Activated CD8-positive, alpha-beta T cell treated with anti-CD3 and anti-CD28 coated beads for 36 hours (primary cell): Measurements from ENCODE around the gene ANK3. TPM values are rescaled to one million over a fixed set of nuclear protein-coding genes. Genes with fewer than 3 reads are reported as not detected.

Source experiments
- ATAC-seq: fragments of 200-7000 bp; cut with Tn5 transposase; one replicate; pipeline ENCODE4 v1.10.0; 2021; ENCODE audit warnings: mild to moderate bottlenecking, moderate library complexity
- CTCF ChIA-PET: fragments of 350-600 bp; sonication (Branson Sonifier 250); formaldehyde crosslinking; loops from one replicate; lab custom pipeline; 2021; ENCODE audit warnings: antibody characterized with exemption; lab: Charles Lee
- POLR2A ChIA-PET: fragments of 350-600 bp; sonication (Branson Sonifier 250); formaldehyde crosslinking; loops from one replicate; lab custom pipeline; 2021; ENCODE audit warnings: antibody characterized with exemption; lab: Charles Lee
- DNase-seq: peaks from one replicate; pipeline ENCODE4 v3.0.0-alpha.2; 2020
- H3K27ac Mint-ChIP-seq: one replicate; pipeline ENCODE4 v1.8.0; 2021; ENCODE audit warnings: mild to moderate bottlenecking, mixed read lengths
- H3K27me3 Mint-ChIP-seq: one replicate; pipeline ENCODE4 v1.8.0; 2021; ENCODE audit warnings: mixed read lengths
- H3K36me3 Mint-ChIP-seq: one replicate; pipeline ENCODE4 v1.8.0; 2021; ENCODE audit warnings: low read depth, mixed read lengths
- H3K4me1 Mint-ChIP-seq: one replicate; pipeline ENCODE4 v1.8.0; 2021; ENCODE audit warnings: low read depth, mixed read lengths
- H3K4me3 Mint-ChIP-seq: one replicate; pipeline ENCODE4 v1.8.0; 2021; ENCODE audit warnings: mild to moderate bottlenecking, moderate library complexity, mixed read lengths
- H3K9me3 Mint-ChIP-seq: one replicate; pipeline ENCODE4 v1.8.0; 2021; ENCODE audit warnings: mixed read lengths
- intact Hi-C: fragments of 100-400 bp; cut with micrococcal nuclease; formaldehyde crosslinking; loops from one replicate; pipeline ENCODE4 v1.10.0; 2022
- total RNA-seq, 2 experiments: library from RNA; stranded (reverse); gene quantifications; one replicate each; pipeline ENCODE4 v1.2.3, GENCODE V29; 2021
- TF ChIP-seq, protein P1 (sequence below): fragments of 200-600 bp; IDR thresholded peaks from one replicate; pipeline ENCODE4 v1.8.0; 2022; ENCODE audit warnings: antibody characterized with exemption, mild to moderate bottlenecking

The ANK3 gene
- total RNA-seq, 2 experiments from 2014 or later, result 10.3 to 12.0 TPM

DNA sequence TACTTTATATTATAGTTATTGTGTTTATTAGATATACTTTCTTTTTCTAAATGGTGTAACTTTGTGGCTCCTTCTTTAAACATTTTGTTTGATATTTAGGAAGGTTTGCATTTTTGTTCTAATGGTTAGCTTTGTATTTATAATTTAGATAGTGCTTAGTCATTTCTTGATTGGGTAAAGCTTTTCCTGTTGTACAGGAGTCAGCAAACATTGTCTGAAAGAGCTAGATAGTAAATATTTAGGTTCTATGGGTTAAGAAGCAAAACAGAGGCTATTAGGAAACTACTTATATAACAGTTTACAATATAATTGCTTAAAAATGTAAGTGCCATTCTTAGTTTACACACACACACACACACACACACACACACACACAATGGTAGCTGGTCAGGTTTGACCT lies 412.8 kb downstream of the ANK3 start:
- no peak overlapping the region for H3K27ac Mint-ChIP-seq
- CTCF ChIA-PET, result no interaction called here
- no peak for DNase-seq
- no peak for ATAC-seq
- peaks cover 14% of the 10 kb centered on the region for H3K9me3 Mint-ChIP-seq
- H3K4me3 Mint-ChIP-seq, result no peak overlapping the region
- no peaks in the 10 kb centered on the region for H3K4me1 Mint-ChIP-seq
- TF ChIP-seq, protein P1, sequence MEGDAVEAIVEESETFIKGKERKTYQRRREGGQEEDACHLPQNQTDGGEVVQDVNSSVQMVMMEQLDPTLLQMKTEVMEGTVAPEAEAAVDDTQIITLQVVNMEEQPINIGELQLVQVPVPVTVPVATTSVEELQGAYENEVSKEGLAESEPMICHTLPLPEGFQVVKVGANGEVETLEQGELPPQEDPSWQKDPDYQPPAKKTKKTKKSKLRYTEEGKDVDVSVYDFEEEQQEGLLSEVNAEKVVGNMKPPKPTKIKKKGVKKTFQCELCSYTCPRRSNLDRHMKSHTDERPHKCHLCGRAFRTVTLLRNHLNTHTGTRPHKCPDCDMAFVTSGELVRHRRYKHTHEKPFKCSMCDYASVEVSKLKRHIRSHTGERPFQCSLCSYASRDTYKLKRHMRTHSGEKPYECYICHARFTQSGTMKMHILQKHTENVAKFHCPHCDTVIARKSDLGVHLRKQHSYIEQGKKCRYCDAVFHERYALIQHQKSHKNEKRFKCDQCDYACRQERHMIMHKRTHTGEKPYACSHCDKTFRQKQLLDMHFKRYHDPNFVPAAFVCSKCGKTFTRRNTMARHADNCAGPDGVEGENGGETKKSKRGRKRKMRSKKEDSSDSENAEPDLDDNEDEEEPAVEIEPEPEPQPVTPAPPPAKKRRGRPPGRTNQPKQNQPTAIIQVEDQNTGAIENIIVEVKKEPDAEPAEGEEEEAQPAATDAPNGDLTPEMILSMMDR, result no peak
- POLR2A ChIA-PET, result no interaction called here
- no peaks in the 10 kb centered on the region for H3K27me3 Mint-ChIP-seq
- intact Hi-C loops, result no loop called here
- H3K36me3 Mint-ChIP-seq, result peaks cover 1% of the 10 kb centered on the region
